SHP77 treated with DMSO at 0.1 percent for 48 hours (cell line): ENCODE data around the gene NKX3-2.

Source experiments
- DNase-seq: peaks from one replicate; lab custom pipeline; 2025; lab: John Stamatoyannopoulos, UW

NKX3-2 gene

DNA sequence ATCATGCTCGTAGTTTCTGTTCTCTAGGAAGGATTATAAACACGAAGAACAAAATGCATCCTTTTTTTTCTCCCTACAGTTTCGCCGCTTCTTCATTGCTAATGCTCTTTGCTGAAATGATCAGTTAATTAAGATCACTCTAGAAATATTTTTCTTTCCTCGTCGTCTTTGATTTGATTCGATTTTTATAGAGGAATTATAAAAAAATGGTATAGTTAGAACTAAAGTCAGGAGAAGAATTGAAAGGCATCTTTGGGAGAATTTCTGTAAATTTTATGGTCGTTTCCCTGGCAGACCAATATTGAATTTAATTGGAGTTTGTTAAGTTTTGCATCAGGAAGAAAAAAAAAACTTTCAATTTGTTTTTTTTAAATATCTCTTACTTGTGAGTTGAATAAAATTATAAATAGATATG is 1.1 kb upstream of the NKX3-2 start:
- no peak for DNase-seq

- DNase-seq = peak; percentile 65
Measured at GRCh38 chr4:13544606-13545393, 492 bp upstream of the NKX3-2 start.

- no peak for DNase-seq
Measured at GRCh38 chr4:13543032-13543838, 1.1 kb downstream of the NKX3-2 start.

- no peak for DNase-seq
Measured at GRCh38 chr4:13542577-13543031, 1.7 kb downstream of the NKX3-2 start.

DNA sequence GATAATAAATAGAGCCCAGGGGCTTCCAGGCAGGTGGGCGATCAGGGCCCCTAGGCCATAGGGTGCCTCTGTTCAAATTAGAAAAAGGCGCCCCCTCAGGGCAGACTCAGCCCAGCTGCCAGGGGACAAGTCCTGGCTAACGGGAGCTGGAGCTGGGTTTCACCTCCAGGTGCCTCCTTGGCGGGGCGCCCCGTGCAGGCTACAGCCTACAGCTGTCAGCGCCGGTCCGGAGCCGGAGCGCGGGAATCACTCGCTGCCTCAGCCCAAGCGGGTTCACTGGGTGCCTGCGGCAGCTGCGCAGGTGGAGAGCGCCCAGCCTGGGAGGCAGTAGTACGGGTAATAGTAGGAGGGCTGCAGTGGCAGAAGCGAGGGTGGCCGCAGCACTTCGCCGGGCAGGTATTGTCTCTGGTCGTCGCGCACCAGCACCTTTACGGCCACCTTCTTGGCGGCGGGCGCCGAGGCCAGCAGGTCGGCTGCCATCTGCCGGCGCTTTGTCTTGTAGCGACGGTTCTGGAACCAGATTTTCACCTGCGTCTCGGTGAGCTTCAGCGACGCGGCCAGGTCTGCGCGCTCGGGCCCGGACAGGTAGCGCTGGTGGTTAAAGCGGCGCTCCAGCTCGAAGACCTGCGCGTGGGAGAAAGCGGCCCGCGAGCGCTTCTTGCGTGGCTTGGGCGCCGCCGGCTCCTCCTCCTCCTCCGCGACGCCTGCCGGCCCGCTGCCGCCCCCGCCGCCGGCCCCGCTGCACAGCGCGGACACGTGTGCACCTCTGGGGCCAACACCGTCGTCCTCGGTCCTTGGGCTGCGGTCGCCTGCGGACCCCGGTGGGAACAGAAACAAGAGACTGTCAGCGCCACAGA is 2.4 kb downstream of the NKX3-2 start:
- DNase-seq = no peak

DNA sequence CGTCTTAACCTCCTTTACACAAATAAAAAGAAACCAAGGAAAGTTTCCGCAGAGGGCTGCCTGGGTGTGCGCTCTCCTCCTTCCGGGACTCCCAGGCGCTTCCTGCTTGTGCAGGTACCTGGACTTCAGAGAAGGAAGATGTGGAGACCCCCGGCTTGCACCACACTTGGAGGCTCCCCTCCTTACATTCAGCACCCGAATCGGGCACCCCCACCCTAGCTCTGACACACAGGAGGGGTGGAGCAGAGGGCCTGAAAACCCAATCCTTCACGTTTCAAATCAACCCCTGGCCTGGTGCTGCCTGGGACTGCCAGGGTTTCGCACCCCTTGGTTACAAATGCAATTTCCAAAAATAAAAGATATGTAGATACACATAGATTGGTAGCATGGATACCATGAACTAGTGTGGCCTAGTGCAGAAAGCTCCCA is 3.1 kb downstream of the NKX3-2 start:
- DNase-seq = no peak

GRCh38 chr4:13540446-13541175 is 3.7 kb downstream of the NKX3-2 start:
- DNase-seq = no peak

DNA sequence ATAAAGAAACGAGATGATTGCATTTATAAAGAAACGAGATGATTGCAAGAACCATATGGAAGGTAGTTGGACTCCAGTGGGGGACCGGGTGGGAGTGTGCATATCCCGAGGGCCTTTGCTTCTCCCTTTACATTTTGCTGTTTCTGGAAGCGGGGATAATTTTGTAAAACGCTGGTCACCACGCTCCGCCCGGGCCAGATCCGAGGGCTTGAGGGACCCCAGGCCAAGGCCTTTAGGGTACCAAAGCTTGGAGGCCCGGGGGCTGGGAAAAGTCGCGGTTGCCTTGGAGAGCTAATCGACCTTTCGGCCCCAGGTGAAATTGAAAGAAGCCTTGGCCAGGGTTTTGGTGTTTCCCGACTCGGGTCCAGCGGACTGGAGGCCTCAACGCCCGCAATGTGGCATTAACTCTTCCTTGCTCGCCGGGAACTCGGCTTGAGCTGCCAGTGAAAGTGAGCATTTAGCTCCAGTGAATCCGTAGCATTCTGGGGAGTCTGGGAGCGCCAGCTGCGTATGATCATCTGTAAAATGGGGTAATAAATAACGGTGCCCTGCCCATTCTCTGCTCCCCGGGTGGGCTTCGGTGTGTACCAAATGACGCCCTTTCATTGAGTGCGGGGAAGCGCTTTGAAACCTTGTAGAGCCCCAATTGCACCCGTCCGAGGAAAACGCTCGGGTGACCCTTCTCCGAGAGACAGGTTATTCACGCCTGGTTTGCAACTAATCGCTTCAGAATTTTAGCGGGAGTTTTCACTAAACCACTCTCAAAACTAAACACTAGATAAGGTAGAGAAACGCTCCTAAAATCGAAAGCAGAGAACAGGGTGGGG is 4.5 kb downstream of the NKX3-2 start:
- no peak for DNase-seq

DNA sequence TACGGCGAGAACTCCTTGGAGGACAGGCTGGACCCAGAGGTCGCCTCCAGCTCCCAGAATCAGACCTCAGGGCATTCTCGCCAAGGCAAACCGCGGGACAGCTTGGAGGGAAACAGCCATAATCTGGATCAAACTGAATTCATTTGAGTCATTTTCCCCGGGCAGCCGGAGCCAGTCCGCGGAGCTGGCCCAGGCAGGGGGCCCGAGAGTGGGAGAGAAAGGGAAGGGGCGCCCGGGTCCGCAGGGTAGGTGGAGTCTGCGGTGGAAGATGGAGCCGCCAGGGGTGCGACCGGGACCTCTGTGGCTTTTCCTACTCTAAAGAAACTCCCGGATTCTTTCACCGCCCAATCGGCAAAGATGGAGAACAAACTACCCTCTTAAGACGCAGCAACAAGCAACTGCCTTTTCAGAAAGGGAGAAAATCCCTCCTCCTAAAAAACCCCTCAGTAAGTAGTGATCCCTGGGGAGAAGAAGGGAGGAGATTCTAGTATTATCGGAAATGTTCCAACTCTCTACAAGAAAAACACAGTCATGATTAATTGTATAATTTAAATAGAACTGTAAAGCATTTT is 5.2 kb downstream of the NKX3-2 start:
- no peak for DNase-seq

GRCh38 chr4:13538427-13538973 is 5.8 kb downstream of the NKX3-2 start:
- no peak for DNase-seq

- no peak for DNase-seq
Measured at GRCh38 chr4:13537832-13538177, 6.5 kb downstream of the NKX3-2 start.

DNA sequence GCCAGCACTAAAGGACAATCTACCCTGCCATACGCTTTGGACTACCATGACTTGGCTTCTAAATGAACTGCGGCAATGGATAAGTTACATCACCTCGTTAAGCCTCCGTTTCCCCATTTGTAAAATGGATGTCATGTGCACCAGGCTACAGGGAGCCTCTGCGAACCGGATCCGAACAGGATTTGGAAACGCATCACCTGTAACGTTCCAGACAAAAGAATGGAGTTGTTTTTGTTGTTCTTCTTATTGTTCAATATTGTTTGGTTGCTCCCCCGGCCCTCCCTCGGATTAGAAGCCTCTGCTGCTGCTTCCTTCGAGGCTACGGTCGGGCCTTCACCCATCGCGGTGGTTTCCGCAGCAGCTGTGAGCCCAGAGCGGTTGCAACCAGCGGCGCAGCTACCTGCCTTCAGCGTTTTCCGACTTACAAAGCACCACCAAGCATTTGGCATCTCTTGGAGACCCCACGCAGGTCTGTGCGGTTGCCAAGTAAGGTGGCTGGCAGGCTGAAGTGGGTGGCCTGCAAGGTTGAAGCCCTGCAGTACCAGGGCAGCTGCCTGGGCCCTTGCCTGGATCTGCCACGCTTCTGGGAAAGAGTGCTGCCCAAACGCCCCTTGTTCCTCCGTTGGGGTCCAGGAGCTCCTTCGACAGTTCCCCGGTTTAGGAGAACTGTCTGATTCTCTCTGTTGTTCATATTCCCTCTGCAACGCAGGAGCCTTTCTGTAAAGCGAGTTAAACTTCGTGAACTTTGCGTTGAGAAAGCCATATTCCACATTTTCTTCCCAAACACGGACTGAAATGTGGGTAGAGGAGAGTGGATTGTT is 7.1 kb downstream of the NKX3-2 start:
- DNase-seq = no peak

DNA sequence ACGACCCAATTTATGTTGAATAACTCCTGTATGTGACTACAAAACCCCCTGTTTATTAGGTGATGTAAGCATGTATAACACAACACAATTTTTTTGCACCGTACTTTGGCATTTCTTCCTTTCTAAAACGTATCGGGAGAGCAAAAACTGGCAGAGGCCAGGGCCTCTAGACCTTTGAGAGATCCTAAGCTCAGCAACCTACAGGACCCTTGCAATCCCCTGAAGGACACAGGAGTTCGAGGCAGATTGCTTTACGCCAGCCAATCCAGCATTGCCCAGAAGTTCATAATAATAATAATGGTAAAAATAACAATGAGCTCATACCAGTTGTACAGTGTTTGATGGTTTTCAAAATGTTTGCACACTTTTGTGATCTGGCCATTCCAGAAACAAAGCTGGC is 7.7 kb downstream of the NKX3-2 start:
- no peak for DNase-seq

GRCh38 chr4:13535708-13536361 is 8.5 kb downstream of the NKX3-2 start:
- DNase-seq = no peak

- no peak for DNase-seq
Measured at GRCh38 chr4:13535118-13535517, 9.2 kb downstream of the NKX3-2 start.

DNA sequence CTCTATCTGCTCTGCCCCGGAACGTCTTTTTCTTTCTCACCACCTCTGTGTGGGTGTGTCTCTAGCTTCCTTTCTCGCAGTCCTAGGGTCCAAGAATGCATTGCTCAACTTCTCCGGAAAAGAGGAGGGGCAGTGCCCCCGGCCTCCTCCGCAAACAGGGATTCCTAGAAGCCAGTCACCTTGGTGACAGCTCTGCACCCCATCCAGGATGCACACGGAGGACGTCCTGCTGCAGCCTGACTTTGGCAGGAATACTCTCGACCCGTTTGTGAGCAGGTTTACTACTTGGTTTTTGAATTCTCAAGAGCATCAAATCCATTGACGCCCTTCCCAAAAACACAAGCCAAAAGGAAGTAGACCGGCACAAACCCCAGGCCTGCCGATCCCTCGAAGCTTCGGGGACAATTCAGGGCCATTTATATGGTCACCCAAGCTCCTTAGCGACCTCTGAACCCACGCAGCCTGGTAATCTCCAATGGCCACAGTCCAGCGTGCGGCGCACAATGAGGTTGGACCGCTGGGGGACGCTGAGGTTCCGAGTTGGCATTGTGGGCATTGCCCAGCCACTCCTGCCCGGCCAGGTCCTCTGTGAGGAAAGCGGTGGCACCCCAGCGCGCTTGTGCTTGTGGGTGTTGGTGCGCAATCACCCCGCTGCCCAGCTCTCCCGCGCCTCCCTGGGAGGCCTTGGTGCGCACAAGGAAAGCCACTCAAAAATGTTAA is 9.8 kb downstream of the NKX3-2 start:
- DNase-seq = no peak

- DNase-seq = no peak
Measured at GRCh38 chr4:13533670-13534343, 10.5 kb downstream of the NKX3-2 start.

- no peak for DNase-seq
Measured at GRCh38 chr4:13531625-13531998, 12.7 kb downstream of the NKX3-2 start.
